Activated CD8-positive, alpha-beta memory T cell treated with anti-CD3 and anti-CD28 coated beads, Interleukin-2, amount 50 U/mL, for 4 hours (primary cell): Measurements from ENCODE around the gene TBXAS1.

ENCODE experiments used
- DNase-seq: peaks from one replicate; pipeline ENCODE4 v3.0.0-alpha.2; 2020

TBXAS1 gene

DNA sequence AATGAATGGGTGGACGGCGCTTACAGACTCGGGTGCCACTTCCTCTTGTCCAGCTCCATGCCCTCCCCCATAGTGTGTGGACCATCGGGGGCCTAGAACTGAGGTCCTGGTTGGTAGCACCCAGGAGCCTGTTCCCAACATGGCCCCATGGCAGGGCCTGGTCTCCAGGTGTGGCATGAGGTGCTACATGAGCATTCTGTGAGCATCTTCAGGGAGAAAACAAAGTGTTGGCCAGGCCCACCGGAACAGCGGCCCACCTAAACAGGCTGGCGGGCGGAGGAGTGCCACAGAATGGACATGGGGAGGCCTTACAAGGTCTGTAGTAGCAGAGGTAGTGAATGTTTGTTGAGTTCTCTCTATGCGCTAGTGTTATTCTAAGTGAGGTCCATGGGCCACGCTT is 156.7 kb downstream of the TBXAS1 start:
- no peak for DNase-seq

DNA sequence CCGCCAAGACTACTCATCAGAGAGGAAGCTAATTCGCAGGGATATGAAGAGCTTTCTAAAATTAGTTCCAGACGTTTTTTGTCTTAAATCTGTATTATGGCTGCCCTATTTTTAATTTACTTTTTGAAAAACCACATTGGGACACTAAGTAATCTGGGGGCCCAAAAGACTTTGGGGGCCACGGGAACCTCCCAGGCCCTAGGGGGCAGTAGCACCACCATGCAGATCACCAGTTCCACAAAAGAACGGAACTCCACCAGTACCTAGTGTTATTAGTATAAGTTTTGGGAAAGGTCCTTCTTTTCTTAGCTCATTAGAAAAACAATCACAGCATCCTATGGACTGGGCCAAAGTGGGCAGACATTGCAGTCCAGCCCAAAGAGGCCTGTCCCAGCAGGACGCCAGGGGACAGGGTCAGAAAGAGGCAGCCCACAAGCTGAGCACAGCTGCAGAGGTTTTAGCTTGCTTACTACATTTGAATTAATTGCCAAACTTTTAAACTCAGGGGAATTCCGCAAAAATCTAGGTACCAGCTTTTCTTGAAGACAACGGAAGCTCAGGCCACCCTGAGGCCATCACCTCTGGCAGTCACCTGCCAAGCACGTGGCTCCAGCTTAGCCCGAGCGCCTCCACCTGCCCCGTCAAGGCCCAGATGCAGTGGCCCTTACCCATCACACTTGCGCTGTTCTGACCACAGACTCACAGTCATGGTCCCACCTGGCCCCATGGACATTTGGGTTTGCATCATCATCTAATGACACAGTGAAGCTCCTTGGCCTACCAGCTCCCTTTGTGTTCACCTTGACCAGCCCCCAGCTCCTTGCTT is 158.8 kb downstream of the TBXAS1 start:
- DNase-seq = no peak

DNA sequence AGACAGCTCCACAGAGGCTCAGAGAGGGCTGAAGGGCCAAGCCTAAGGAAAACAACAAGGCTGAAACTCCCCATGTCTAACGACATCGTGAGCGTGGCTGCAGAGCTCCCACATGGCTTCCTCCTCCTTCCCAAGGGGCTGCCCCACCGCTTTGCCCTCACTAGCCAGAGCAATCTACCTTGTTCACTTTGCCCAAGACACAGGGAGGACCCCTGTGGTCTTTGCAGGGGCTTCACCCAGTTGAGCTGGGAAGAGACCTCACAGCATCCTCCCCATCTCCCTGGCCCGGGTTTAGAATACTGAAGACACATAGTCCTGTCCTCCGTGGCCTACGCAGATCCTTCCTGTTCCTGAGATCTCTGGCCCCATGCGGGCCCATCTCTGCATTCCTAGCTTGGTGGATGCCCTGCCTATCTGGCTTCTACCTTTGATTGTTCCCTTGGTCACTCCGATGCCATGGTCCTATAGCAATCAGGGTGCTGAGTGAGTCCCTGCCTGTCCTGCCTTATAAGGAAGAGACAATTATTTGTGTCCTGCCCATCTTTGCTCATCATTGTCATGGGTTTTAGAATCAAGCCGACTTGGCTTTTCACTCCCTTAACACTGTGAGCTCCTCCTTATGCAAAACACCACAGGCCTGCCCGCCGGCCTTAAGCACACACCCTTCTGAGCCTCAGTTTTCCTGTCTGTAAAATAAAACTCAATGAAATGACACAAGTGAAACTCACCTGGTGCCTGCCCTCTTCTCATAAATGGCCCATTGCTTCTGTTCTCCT is 160.5 kb downstream of the TBXAS1 start:
- no peak for DNase-seq

DNA sequence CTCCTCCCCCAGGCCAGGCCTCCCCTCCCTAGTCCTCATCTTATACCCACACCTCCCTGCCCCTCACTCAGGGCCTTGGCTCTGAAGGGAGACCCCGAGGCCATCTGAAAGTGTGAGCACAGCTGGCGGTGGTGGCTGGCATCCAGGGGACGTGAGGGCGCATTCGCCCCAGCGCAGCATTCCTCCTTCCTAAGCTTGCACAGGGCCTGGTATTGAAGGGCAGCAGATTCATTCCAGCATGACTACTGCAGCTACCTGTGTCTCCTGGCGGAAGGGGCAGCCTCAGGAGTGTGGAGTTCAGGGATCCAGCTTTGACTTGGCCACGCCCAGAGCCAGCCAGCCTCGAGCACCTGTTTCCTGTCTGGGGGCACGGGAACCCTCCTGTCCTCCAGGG is 161.1 kb downstream of the TBXAS1 start:
- DNase-seq = no peak

DNA sequence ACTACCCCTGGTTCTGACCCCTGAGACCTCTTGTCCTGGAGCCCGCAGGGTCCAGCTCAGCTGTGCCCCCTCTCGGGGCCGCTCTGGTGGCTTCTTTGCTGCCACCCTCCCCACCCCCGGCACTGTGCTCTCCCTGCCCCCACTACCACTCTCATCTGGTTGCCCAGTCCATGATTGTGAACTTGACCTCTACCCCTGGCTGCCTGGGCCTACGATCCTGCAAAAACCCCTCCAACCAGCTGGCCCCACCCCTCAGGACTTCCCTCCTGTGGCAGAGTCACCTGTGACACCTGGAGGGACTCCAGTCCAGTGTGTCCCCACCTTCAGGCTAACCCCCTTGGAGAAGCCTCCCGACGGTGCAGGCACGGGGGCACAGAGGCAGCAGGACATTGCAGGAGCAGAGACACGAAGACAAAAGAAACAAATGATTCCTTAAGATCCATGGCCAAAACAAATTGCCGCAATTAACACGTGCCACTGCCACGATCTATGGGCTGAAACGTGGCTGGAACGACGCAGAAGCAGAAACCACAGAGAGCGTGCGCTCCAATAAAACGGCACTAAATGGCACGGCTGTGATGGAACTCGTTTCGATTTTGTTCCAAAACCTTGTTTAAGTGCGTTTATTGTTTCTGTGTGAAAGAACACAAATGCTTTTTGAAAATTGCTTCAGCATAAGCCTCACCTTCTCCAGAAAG is 161.7 kb downstream of the TBXAS1 start:
- DNase-seq = no peak

DNA sequence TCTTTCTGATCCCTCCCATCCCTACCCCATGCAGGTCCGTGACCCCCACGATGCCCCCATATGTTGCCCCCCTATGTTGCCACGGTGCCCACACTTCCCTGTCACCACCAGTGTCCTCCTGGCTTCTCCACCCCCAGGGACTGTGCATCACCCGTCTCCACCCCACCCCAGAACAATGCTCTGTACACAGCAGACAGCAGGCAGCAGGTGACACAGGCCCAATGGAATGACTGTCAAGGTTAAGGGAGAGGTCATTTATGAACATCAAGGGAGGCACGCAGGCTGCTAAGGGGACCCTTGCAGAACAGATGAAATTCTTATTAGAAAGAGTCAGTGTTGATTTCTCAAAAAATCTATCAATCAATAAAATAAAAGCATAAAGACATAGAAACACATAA is 162.2 kb downstream of the TBXAS1 start:
- DNase-seq = no peak

DNA sequence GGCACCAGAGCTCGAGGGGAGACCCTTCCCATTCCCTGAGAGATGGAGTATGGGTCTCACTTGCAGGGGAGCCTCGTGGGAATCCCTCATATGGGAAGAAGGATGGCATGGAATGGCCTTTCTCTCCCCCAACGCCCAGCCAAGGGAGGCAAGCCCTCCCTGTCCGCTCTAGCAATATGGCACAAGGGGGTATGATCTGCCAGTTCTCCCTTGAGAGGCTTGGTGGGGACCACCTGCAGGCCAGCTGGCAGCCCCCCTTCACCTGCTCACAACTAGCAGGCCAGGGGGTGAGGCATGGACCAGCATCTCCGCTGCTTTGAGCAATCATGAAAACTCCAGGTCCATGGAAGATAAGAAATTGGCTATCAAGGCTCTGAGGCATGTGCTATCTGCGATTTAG is 162.8 kb downstream of the TBXAS1 start:
- DNase-seq = no peak

DNA sequence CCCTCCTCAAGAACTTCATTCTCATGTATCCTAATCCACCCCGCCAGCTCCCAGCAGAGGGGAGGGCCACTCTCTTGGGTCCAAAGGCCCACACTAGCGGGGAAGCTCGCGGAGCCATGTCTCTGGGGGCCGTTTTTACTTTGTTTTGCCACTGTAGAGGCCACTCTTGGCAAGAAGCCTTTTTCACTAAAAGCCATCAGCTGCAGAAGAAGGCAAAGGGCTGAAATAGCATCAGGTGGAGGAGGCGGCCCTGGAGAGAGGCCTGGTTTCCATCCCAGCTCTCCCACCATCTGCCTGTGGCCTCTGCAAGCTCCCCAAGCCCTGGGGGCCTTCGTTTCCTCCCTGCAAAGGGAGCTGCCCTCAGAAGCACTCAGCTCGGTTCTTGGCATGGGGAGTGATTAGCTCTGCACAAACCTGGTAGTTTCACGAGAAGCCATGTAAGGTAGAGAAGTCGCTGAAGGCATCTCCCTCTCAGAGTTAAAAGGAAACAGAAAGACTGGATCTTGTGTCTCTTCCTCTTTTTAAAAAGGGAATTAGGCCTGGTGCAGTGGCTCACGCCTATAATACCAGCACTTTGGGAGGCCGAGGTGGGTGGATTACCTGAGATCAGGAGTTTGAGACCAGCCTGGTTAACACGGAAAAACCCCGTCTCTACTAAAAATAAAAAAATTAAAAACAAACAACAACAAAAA is 163.4 kb downstream of the TBXAS1 start:
- DNase-seq = no peak

DNA sequence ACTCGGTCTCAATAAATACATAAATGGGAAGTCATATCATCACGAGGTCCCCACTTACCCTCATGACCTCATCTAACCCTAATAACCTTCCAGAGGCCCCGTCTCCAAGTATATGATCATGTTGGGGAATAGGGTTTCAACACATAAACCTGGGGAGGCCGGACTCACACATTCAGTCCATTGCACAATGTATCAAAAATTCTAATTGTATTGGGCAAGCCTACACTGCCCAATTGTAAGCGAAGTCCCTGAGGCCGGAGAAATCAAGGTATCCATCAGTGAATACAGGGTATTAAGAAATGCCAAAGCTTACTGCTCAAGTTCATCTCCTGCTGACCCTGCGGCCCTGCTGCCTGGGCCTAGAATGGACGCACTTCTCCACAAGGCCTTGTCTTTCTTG is 164.1 kb downstream of the TBXAS1 start:
- no peak for DNase-seq

DNA sequence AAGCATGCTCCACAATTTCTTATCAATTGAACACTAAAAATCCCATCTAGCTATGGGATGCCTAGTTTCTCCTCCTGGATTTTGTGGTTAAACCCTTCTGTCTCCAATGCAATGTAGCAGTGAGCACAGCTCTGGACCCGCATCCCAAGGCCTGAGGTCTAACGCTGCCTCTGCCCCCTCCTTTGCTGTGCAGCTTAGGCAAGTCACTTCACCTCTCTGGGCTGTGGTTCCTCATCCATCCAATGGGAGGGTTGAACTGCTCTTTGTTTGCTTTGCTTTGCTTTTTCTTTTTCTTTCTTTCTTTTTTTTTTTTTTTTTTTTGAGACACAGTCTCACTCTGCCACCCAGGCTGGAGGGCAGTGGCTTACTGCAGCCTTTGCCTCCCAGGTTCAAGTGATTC is 164.5 kb downstream of the TBXAS1 start:
- DNase-seq = no peak

DNA sequence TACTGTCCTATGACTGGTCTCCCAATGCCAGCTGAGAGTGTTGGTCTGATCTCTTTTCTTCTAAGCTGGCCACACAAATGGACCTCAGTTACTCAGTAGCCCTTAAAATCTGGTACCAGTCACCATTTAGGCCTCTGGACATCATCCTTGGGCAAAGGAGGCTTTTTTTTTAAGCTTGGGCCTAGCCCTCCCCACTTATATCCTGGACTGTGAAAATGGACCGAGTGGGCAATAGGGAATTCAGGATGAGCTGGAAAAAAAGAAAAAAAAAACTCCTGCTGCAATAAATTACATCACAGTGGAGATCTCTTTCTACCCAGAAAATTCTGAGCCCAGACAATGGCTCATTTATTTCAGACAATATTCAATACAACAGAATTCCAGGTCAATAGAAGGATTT is 165.3 kb downstream of the TBXAS1 start:
- no peak for DNase-seq

DNA sequence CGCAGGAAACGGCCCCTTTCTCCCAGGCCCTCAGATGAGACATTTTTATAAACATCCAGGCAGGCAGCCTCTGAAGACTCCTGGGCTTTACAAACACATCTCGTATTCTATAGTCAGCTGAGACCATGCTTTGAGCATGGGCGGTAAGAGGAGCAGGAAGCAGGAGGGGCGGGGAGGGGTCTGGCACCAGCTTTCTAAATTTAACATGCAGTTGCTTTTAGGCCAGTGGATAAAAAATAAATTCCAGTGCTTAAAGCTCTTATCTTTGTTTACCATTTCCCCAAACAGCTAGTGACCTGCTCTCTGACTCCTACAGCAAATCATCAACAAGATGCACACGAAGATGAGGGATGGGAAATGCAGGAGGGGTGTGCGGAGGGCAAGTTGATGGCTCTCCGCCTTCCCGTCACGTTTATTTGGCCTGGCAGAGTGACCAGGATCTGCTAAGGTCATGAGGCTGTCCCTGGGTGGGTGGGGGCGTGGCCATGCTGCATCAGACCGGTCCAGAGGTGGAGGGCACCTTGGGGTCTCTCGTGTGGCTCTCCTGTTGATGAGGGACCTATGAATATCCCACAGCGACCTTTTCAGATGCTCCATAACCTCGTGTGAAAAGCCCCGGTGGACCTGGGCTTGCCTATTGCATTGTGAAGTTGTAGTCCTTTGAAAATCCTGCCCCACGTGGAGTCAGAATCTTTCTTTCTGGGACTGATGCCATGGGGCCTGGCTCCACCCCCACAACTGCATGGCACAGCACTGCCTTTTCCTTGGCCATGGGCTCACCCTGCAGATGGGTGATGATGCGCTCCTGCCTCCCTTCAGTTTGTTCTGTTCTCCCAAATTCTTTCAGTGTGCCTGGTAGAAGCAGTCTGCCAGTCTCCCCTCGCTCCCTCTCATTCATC is 166.2 kb downstream of the TBXAS1 start:
- no peak for DNase-seq

DNA sequence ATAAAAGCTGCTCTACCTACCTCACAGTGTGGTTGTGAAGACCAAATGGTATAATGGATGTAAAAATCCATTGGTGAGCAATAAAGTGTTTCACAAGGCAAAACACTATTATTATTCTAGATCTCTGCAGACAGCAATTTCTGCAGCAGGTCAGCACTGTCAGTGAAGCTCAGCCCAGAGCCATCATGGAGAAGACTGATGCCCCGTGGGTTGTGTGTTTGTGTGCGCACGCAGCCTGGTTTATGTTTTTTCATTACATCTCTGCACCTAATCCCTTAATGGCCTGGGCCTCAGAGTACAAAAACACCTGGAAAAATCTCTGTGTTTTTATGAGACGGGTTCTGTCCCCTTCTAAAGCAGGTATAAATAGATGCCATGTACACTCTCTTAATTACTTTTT is 169.5 kb downstream of the TBXAS1 start:
- DNase-seq = no peak

DNA sequence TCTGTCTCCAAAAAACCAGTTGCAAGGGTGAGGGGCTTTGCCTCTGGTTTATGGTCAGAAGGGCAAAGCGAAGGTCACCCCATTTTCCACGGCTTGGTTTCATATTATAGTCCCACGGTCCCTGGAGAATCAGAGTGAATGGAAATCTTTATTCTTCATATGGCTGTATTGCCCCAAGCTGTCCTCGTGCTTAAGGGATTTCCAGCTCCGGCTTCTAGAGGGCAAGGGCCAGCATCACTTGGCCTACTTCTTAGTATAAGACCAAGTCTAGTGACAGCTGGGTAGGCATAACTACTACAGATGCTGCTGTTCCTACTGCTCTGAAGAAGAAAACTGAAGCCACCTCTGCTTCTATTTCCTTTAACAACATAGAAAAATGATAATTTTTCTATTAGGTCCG is 170.5 kb downstream of the TBXAS1 start:
- no peak for DNase-seq

DNA sequence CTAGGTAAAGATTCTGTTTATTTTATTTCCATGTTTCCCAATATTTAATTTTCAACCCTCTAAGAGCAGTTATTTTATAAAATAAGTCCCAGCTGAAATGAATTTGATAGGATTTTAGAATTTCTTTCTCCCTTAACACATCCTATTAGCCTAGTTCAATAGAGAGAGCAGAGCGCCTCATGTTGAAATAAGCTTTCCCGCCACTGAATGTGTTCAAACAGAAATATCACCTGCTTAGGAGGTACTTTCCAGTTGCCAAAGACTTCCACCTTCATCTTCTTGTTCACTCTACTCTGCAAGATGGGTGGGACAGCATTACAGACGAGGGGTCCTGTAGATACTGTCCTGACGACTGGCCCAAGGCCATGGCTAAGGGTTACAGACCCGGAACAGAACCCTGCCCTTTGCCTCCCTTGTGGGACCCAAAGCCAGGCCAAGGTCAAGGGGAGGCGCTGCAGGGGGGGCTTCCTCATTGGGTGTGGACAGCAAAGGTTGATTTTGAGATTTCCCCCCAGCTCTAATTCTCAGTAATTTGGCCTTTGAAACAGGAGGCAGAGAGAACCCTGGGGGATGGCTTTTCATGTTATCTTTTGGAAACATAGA is 171.7 kb downstream of the TBXAS1 start:
- DNase-seq = no peak

DNA sequence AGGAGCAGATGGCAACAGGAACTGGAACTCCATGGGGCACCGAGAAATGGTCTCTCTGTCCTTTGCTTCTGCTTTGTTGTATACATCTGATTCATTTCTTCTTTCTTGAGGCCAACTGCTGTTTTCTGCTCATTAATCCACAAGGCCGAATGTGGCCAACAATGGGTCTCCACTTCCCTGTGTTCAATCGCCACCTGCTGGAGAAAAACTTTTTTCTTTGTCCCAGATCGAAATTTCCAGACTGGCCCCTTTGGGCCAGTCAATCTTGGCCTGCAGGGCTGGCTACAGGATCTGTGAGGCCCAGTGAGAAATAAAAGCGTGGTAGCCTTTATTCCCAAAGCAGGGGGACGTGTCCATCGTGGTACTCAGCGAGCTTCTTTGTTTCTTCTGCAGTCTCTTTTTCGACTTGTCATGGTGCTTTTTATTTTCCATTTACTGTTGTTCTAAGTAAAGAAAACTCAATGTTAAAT is 174.9 kb downstream of the TBXAS1 start:
- DNase-seq = no peak

DNA sequence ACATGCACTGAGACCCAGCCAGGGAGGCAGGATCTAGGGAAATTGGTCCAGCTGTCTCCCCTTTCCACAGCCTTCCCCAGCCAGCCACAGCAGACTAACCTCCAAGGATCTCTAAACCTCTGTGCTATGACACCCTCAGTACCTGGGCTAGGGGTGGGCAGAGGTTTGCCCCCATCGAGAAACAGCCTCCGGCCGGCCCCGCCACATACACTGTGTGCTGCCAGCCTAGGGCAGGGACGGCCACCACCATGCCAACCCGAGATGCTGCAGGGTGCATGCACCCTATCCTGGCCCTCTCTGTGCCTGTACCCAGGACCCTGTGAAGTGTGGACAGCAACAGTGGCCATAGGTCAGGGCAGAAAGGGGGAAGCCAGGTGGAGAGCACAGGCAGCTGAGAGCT is 175.6 kb downstream of the TBXAS1 start:
- no peak for DNase-seq

DNA sequence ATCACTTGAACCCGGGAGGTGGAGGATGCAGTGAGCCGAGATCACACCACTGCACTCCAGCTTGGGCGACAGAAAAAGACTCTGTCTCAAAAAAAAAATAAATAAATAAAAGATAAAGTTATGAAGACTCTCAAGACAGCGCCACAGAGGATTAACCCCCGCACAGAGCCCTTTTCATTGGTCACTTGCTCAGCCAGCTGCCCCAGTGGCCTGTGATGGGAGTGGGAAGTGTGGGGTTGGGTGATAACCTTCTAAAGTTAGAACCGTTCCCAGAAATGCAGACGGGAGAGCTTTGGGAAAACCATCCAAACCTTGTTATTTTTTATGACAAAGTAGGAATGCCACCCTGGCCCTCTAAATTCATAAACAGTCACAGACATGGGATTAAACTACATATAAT is 176.3 kb downstream of the TBXAS1 start:
- DNase-seq = no peak

DNA sequence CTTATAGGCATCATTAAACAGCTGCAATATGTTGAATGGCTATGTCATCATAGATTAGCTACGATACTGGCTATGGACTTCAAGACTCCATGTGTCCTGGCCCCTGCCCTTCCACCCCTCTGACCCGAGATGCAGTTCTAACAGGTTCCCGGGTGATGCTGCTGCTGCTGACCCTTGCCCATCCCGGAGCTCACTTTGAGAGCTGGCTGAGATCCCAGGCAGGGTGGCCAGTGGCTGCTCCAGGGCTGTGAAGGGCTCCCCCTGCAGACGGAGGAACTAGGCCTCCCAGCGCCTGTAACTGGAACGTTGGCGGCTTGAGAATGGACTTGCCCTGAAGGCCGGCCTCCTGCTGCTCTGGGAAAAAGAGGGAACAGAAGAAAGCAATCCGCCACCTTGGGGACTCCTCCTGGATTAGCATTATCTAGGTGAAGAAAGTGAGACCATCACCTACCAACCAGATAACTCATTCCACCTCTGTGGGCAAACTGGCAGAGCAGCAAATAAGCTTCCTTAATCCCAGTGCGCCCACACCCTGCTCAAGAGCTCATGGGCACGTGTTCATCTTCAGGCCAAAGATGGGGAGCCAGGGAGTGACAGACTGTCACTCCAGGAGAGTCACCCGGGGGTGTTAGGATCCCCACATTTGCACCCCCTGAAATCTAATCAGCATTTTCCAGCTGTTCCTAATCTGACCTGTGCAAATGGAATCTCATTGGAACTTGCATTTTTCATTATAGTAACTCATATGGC is 176.9 kb downstream of the TBXAS1 start:
- DNase-seq = no peak

DNA sequence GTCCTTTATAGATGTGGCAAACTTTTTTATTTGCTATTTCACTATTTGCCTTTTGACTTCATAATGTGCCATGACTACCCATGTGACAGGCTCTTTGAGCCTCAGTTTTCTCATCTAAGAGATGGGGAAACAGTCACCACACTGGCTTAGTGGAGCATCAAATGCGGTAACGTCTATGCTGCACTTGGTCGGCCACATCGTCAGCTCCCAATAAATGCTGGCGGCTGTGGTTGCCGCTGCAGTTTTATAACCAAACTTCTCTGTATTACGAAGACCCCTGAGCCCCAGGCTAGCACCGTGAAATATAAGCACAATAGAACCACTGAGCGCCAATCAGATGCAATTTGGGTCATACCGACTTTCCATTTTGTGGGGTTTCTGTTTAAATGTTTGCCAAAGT is 177.5 kb downstream of the TBXAS1 start:
- no peak for DNase-seq
